Measurements from ENCODE around the gene PLP1.
"Not testable (repeated sequence)": the region's sequence is repeated elsewhere in the genome, so short reads cannot be mapped to it uniquely, and the experiment has no call there.

PLP1 gene

GRCh38 chrX:103794119-103794518 lies 17.5 kb downstream of the PLP1 start:
- ChIA-PET POLR2A (no interaction called here), CTCF (no interaction called here)
- no peak for DNase-seq (ENCODE audit: extremely low spot score)
- TF ChIP-seq CTCF (IDR thresholded peaks at IDR 0.05; ENCODE audit: control extremely low read depth, extremely low read depth, low read depth, missing control alignments), result no peak

GRCh38 chrX:103797691-103798090 lies 21.1 kb downstream of the PLP1 start:
- POLR2A ChIA-PET, result no interaction called here
- TF ChIP-seq CTCF (IDR thresholded peaks at IDR 0.05; ENCODE audit: control extremely low read depth, extremely low read depth, low read depth, missing control alignments), result no peak
- no peak for DNase-seq (ENCODE audit: extremely low spot score)
- CTCF ChIA-PET, result no interaction called here

- no peak for TF ChIP-seq CTCF (IDR thresholded peaks at IDR 0.05; ENCODE audit: control extremely low read depth, extremely low read depth, low read depth, missing control alignments)
- CTCF ChIA-PET, result no interaction called here
These were observed 23.7 kb downstream of the PLP1 start for GRCh38 chrX:103800318-103800717.

GRCh38 chrX:103805860-103806259 lies 29.2 kb downstream of the PLP1 start:
- TF ChIP-seq CTCF (IDR thresholded peaks at IDR 0.05; ENCODE audit: control extremely low read depth, extremely low read depth, low read depth, missing control alignments), result no peak
- CTCF ChIA-PET, result no interaction called here
- no peak for DNase-seq (ENCODE audit: extremely low spot score)
- POLR2A ChIA-PET, result no interaction called here

More at GRCh38 chrX:103800318-103800717, 23.7 kb downstream of the PLP1 start:
- DNase-seq (ENCODE audit: extremely low spot score), result no peak
- POLR2A ChIA-PET, result no interaction called here

- ChIA-PET POLR2A (no interaction called here), CTCF (no interaction called here)
- no peak for TF ChIP-seq CTCF (IDR thresholded peaks at IDR 0.05; ENCODE audit: control extremely low read depth, extremely low read depth, low read depth, missing control alignments)
- DNase-seq (ENCODE audit: extremely low spot score), result no peak
These were observed 30.3 kb downstream of the PLP1 start for GRCh38 chrX:103806862-103807474.

- no peak for TF ChIP-seq CTCF (IDR thresholded peaks at IDR 0.05; ENCODE audit: control extremely low read depth, extremely low read depth, low read depth, missing control alignments)
- CTCF ChIA-PET, result interaction anchor here (1.2 kb wide), 1 partner anchor 8 kb away, joined by 4 read pairs; no protein-coding TSS in a partner anchor
- DNase-seq (ENCODE audit: extremely low spot score), result no peak
- POLR2A ChIA-PET, result no interaction called here
These were observed 35.2 kb downstream of the PLP1 start for GRCh38 chrX:103811858-103812257.

- CTCF ChIA-PET, result interaction anchor here (1.2 kb wide), 2 partner anchors 11 to 283 kb away, joined by 3 read pairs; no protein-coding TSS in a partner anchor
- DNase-seq (ENCODE audit: extremely low spot score); POLR2A ChIA-PET: not testable (repeated sequence)
These were observed 40.5 kb downstream of the PLP1 start for GRCh38 chrX:103817101-103817500.

Data from GM10248 (cell line).